K562 (cell line): ENCODE data around the gene SEMA6C. TPM values are rescaled to one million over a fixed set of nuclear protein-coding genes. Genes with fewer than 3 reads are reported as not detected.

ENCODE experiments used
- ATAC-seq: fragments of 200-7000 bp; cut with Tn5 transposase; 3 replicates; pipeline ENCODE4 v1.9.1; 2020; ENCODE audit warnings: moderate library complexity
- BruUV-seq: library from RNA; stranded (reverse); fragments of 400-500 nt; replicated peaks from 2 replicates; lab custom pipeline; 2021; lab: Mats Ljungman, UMichigan
- CTCF ChIA-PET: fragments of 300-600 bp; formaldehyde crosslinking; extraction: SDS; loops from one replicate; lab custom pipeline; 2021; ENCODE audit warnings: low intra/inter-chr PET ratio; lab: Yijun Ruan, JAX
- POLR2A ChIA-PET: fragments of 300-600, 350-650 bp; sonication (Branson Sonifier 250); formaldehyde crosslinking; extraction: SDS; loops from one replicate; lab custom pipeline; 2021; ENCODE audit warnings: antibody characterized with exemption, inconsistent platforms; lab: Yijun Ruan, JAX
- DNase-seq, 4 experiments: peaks; one replicate each; pipeline versions ENCODE4 v3.0.0 to v3.0.0-alpha.2; 2011 to 2018; ENCODE audit warnings: low spot score in 3 of 4, mixed read lengths in 3 of 4; ENCODE audit errors: extremely low read depth in 1 of 4
- FAIRE-seq: peaks from 2 replicates; lab custom pipeline; 2011; peaks lifted over from hg19 to GRCh38; lab: Jason Lieb, UNC
- H2AFZ ChIP-seq: 2 replicates; pipeline ENCODE4 v1.6.0; 2011; ENCODE audit warnings: low read depth, low read length, control low read depth, inconsistent platforms
- H3K27ac ChIP-seq: fragments of 200-600 bp; 3 replicates; pipeline ENCODE4 v1.8.0; 2011; ENCODE audit warnings: low read depth, mild to moderate bottlenecking, control low read depth, inconsistent platforms, low read length, moderate library complexity, mixed read lengths; ENCODE audit errors: extremely low read depth
- H3K27me3 ChIP-seq, 2 experiments: fragments of 300-600 bp in 1 of 2; 2 replicates in 1 of 2; 3 replicates in 1 of 2; pipeline versions ENCODE4 v1.6.0 to v1.8.0; 2011; ENCODE audit warnings: inconsistent platforms in 2 of 2, low read length in 2 of 2, mild to moderate bottlenecking in 1 of 2, mixed read lengths in 1 of 2, moderate library complexity in 1 of 2; ENCODE audit not compliant: control insufficient read depth in 2 of 2, insufficient read depth in 2 of 2
- H3K36me3 ChIP-seq: fragments of 300-600 bp; 3 replicates; pipeline ENCODE4 v1.8.0; 2011; ENCODE audit warnings: mild to moderate bottlenecking, low read length, inconsistent platforms; ENCODE audit not compliant: control insufficient read depth, insufficient read depth
- H3K4me1 ChIP-seq, 2 experiments: fragments of 200-600 bp in 1 of 2; replicated peaks in 1 of 2; 2 replicates in 1 of 2; 3 replicates in 1 of 2; pipeline versions ENCODE4 v1.5.1 to v1.8.0; 2011; ENCODE audit warnings: inconsistent platforms in 2 of 2, low read length in 2 of 2, mild to moderate bottlenecking in 1 of 2, mixed read lengths in 1 of 2, moderate library complexity in 1 of 2; ENCODE audit not compliant: control insufficient read depth in 2 of 2, insufficient read depth in 2 of 2
- H3K4me2 ChIP-seq: 2 replicates; pipeline ENCODE4 v1.6.1; 2011; ENCODE audit warnings: low read length, control low read depth, inconsistent platforms, mixed read lengths; ENCODE audit not compliant: insufficient read depth
- H3K4me3 ChIP-seq: fragments of 200-600 bp; sonication (generic), shearing (Covaris generic); 2 replicates; pipeline ENCODE4 v1.5.1; 2016; ENCODE audit warnings: control low read depth, inconsistent platforms
- H3K79me2 ChIP-seq: fragments of 200-600 bp; 3 replicates; pipeline ENCODE4 v1.8.0; 2011; ENCODE audit warnings: low read length, inconsistent platforms; ENCODE audit not compliant: control insufficient read depth, insufficient read depth
- H3K9ac ChIP-seq, 2 experiments: 2 replicates each; pipeline versions ENCODE4 v1.6.0 to v1.6.1; 2011; ENCODE audit warnings: low read depth in 2 of 2, low read length in 2 of 2, control low read depth in 1 of 2, inconsistent platforms in 1 of 2, mild to moderate bottlenecking in 1 of 2, mixed read lengths in 1 of 2; ENCODE audit not compliant: insufficient read depth in 1 of 2
- H3K9me1 ChIP-seq: one replicate; pipeline ENCODE4 v1.6.0; 2011; ENCODE audit warnings: inconsistent platforms, mild to moderate bottlenecking, low read length, moderate library complexity; ENCODE audit not compliant: control insufficient read depth, insufficient read depth
- H3K9me3 ChIP-seq: replicated peaks from 2 replicates; pipeline ENCODE4 v1.5.1; 2011; ENCODE audit warnings: low read depth, low read length, inconsistent platforms; ENCODE audit not compliant: control insufficient read depth, insufficient read depth
- H4K20me1 ChIP-seq: replicated peaks from 2 replicates; pipeline ENCODE4 v1.6.1; 2011; ENCODE audit warnings: low read length, inconsistent platforms, mixed read lengths; ENCODE audit not compliant: control insufficient read depth, insufficient read depth
- CREB3L1 ChIP-seq: fragments of 450-650 bp; IDR thresholded peaks from 2 replicates; pipeline ENCODE4 v1.6.1; 2014; ENCODE audit warnings: low read depth, mild to moderate bottlenecking, moderate library complexity, borderline replicate concordance
- CTBP1 ChIP-seq: fragments of 450-650 bp; IDR thresholded peaks from 2 replicates; pipeline ENCODE4 v1.6.1; 2016; ENCODE audit warnings: borderline replicate concordance
- FOXM1 ChIP-seq, 2 experiments: fragments of 450-650 bp in 1 of 2; sonication (generic) in 1 of 2; formaldehyde crosslinking in 1 of 2; IDR thresholded peaks; 2 replicates each; pipeline versions ENCODE4 v1.6.1 to v1.9.0; 2017 to 2022; ENCODE audit warnings: low read depth in 2 of 2, mild to moderate bottlenecking in 2 of 2, missing genetic modification reagents in 1 of 2, moderate library complexity in 1 of 2
- NR4A1 ChIP-seq, 2 experiments: fragments of 250-450 bp in 1 of 2; fragments of 450-650 bp in 1 of 2; sonication (Bioruptor Pico) in 1 of 2; IDR thresholded peaks; 2 replicates each; pipeline versions ENCODE4 v1.4.0 to v1.6.1; 2016 to 2020; ENCODE audit warnings: mild to moderate bottlenecking in 2 of 2, missing compliant biosample characterization in 1 of 2, missing genetic modification characterization in 1 of 2, moderate library complexity in 1 of 2
- SREBF1 ChIP-seq: fragments of 150-350 bp; IDR thresholded peaks from 2 replicates; pipeline ENCODE4 v1.6.1; 2014; ENCODE audit warnings: antibody characterized with exemption, low read depth, low read length, borderline replicate concordance
- TAF7 ChIP-seq: fragments of 450-650 bp; IDR thresholded peaks from 2 replicates; pipeline ENCODE4 v1.6.1; 2016; ENCODE audit warnings: missing genetic modification characterization, missing compliant biosample characterization
- ZNF143 ChIP-seq: sonication (generic); formaldehyde crosslinking; IDR thresholded peaks from 2 replicates; pipeline ENCODE4 v1.9.0; 2022; ENCODE audit warnings: mild to moderate bottlenecking, missing genetic modification reagents
- ZNF57 ChIP-seq: fragments of 450-650 bp; formaldehyde crosslinking; IDR thresholded peaks from 2 replicates; pipeline ENCODE4 v1.4.0; 2020; ENCODE audit warnings: mild to moderate bottlenecking, moderate library complexity
- WGBS: fragments of 100-300 bp; shearing (Covaris generic); methylation state at CpG from one replicate; pipeline ENCODE4 v1.1.6; 2016; ENCODE audit warnings: low coverage, mixed read lengths; ENCODE audit not compliant: insufficient coverage; ENCODE audit errors: missing lambda C conversion rate; 5-methylcytosine and 5-hydroxymethylcytosine counted together
- in situ Hi-C: fragments of 300-500 bp; cut with MboI; formaldehyde crosslinking; loops from 4 replicates; pipeline ENCODE4 v1.15.0; 2018; ENCODE audit warnings: inconsistent platforms, mixed read lengths
- intact Hi-C: fragments of 100-400 bp; cut with micrococcal nuclease; formaldehyde crosslinking; loops from 2 replicates; pipeline ENCODE4 v1.14.2; 2022
- polyA plus RNA-seq, 8 experiments: library from polyadenylated mRNA; depleted of rRNA in 4 of 8; stranded (reverse) in 5 of 8; unstranded in 3 of 8; fragments of >200 nt; fragmentation: Nextera tagmentation in 2 of 8; fragmentation: Illumina TruSeq in 1 of 8; extraction: Ambion mirVana in 2 of 8; extraction: Trizol in 1 of 8; gene quantifications; 2 replicates each; pipeline versions ENCODE4 v1.2.1 to v1.2.3, GENCODE V29; 2011 to 2014; ENCODE audit warnings: inconsistent platforms in 1 of 8, missing spikeins in 1 of 8
- total RNA-seq, 7 experiments: library from RNA; depleted of rRNA in 6 of 7; stranded (reverse); fragments of >200 nt in 6 of 7; fragmentation: Illumina TruSeq in 2 of 7; extraction: Trizol in 2 of 7; gene quantifications; 2 replicates each; pipeline versions ENCODE4 v1.2.1 to v1.2.3, GENCODE V29; 2011 to 2021; ENCODE audit warnings: low replicate concordance in 1 of 7
- TF ChIP-seq, protein P1 (sequence below): sonication (generic); formaldehyde crosslinking; IDR thresholded peaks from 2 replicates; pipeline ENCODE4 v1.8.0; 2022; ENCODE audit warnings: missing genetic modification reagents, mild to moderate bottlenecking, borderline replicate concordance
- TF ChIP-seq, protein P2 (sequence below): fragments of 450-650 bp; formaldehyde crosslinking; IDR thresholded peaks from 2 replicates; pipeline ENCODE4 v1.4.0; 2020; ENCODE audit warnings: mild to moderate bottlenecking, moderate library complexity

Gene SEMA6C
- total and polyA plus RNA-seq, 9 of the 15 experiments (the other 6 are each of a cell fraction or from before 2014, with no cell fraction given), result 0.03 to 4.6 (median 0.95) TPM

- TF ChIP-seq, protein P1, sequence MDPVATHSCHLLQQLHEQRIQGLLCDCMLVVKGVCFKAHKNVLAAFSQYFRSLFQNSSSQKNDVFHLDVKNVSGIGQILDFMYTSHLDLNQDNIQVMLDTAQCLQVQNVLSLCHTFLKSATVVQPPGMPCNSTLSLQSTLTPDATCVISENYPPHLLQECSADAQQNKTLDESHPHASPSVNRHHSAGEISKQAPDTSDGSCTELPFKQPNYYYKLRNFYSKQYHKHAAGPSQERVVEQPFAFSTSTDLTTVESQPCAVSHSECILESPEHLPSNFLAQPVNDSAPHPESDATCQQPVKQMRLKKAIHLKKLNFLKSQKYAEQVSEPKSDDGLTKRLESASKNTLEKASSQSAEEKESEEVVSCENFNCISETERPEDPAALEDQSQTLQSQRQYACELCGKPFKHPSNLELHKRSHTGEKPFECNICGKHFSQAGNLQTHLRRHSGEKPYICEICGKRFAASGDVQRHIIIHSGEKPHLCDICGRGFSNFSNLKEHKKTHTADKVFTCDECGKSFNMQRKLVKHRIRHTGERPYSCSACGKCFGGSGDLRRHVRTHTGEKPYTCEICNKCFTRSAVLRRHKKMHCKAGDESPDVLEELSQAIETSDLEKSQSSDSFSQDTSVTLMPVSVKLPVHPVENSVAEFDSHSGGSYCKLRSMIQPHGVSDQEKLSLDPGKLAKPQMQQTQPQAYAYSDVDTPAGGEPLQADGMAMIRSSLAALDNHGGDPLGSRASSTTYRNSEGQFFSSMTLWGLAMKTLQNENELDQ (CRISPR knock-in tag), result no peak
- TF ChIP-seq ZNF57 (CRISPR knock-in tag) (no peak), FOXM1 (IDR thresholded peaks at IDR 0.05; ENCODE audit: low read depth) (no peak), FOXM1 (CRISPR knock-in tag; IDR thresholded peaks at IDR 0.05; ENCODE audit: low read depth) (no peak)
- TF ChIP-seq, all 486 proteins: peak for 0
These were observed 24.8 kb upstream of the SEMA6C start (continued) for GRCh38 chr1:151171190-151171589.

GRCh38 chr1:151167116-151167515 lies 20.7 kb upstream of the SEMA6C start:
- FAIRE-seq (no peak), DNase-seq (no peak), ATAC-seq (no peak)
- Histone ChIP-seq H3K9me1 (no peaks in the 10 kb centered on the region), H3K9me3 (no peaks in the 10 kb centered on the region), H3K27me3 (no peaks in the 10 kb centered on the region), H3K4me3 (peak overlapping the region; percentile 64), H2AFZ (0 out of 2 replicates have a peak overlapping the region, but pooled peaks have one; percentile 94), H3K9ac (peak overlapping the region; percentile 87 to 92; a peak in 2 of 4 replicates), H4K20me1 (no peaks in the 10 kb centered on the region), H3K27ac (no peak overlapping the region; the same call in 2 of the 3 replicates), H3K4me2 (peak overlapping the region; percentile 96), H3K4me1 (peaks cover 10 to 16% of the 10 kb centered on the region in 2 experiments; a peak in 4 of 5 replicates), H3K36me3 (peaks cover 28% of the 10 kb centered on the region; the same call in 2 of the 3 replicates), H3K79me2 (peaks cover 31% of the 10 kb centered on the region)
- intact Hi-C loops, result no loop called here
- ChIA-PET CTCF (no interaction called here), POLR2A (interaction anchor here (1.2 to 1.7 kb wide), 2 partner anchors 9 to 23 kb away, joined by 3 to 5 read pairs; partner anchors contain the start of genes TMOD4 and VPS72)
- TF ChIP-seq, protein P2, sequence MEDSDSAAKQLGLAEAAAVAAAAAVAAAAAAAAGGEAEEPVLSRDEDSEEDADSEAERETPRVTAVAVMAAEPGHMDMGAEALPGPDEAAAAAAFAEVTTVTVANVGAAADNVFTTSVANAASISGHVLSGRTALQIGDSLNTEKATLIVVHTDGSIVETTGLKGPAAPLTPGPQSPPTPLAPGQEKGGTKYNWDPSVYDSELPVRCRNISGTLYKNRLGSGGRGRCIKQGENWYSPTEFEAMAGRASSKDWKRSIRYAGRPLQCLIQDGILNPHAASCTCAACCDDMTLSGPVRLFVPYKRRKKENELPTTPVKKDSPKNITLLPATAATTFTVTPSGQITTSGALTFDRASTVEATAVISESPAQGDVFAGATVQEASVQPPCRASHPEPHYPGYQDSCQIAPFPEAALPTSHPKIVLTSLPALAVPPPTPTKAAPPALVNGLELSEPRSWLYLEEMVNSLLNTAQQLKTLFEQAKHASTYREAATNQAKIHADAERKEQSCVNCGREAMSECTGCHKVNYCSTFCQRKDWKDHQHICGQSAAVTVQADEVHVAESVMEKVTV, result no peak
- TF ChIP-seq SREBF1, result no peak
- no peak for TF ChIP-seq CREB3L1
- no peak for TF ChIP-seq CTBP1
- TF ChIP-seq ZNF143 (CRISPR knock-in tag), result no peak
- no peak for TF ChIP-seq TAF7 (tag)
- TF ChIP-seq NR4A1 (CRISPR knock-in tag; IDR thresholded peaks at IDR 0.05), result no peak
- TF ChIP-seq NR4A1 (tag; IDR thresholded peaks at IDR 0.05), result no peak
- BruUV-seq, result no TSS peak
- in situ Hi-C loops, result no loop called here
- 35% methylated on average over 6 of the region's 6 CpGs for WGBS
